ENCODE data around the gene RPL22.

DNA sequence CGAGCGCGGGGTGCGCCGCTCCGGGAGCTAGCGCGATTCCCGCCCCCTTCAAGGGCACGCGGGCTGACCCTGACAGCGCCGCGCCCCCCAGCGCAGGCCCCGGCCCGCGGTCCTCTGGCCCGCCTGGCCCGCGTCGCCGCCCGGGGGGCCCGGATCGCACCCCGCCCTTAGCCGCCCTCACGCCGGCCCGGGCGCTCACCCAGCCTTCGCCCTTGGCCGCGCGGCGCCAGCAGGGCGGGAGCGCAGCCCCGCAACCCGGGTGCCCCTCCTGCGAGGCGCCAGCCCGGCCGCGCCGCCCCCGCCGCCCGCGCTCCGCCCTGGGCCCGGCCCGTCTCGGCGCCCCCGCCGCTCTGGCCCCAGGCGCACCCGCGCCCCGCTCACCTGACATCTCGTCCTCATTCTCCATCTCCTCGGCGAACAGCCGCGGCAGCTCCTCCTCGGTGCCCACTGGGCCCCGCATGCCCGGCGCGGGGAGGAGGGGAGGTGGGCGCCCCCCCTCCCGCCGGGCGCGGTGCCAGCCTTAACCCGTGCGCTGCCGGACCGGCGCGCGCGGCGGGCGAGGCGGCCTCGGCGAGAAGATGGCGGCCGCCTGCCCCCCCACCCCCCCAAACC, 19.7 kb downstream of the RPL22 start:
- TF ChIP-seq GATA3 (IDR thresholded peaks at IDR 0.05; ENCODE audit: low read depth, low read length) (no peak), GATA2 (IDR thresholded peaks at IDR 0.05; ENCODE audit: low read depth, low read length) (no peak)
